HepG2 (cell line): ENCODE results near the gene FKBP10. TPM values are rescaled to one million over a fixed set of nuclear protein-coding genes. Genes with fewer than 3 reads are reported as not detected.

ENCODE experiments used
- BCL6 ChIP-seq: IDR thresholded peaks from 2 replicates; pipeline ENCODE4 v1.6.1; 2016; ENCODE audit warnings: missing genetic modification reagents, missing compliant biosample characterization
- BRCA1 ChIP-seq: sonication (generic); formaldehyde crosslinking; IDR thresholded peaks from 2 replicates; pipeline ENCODE4 v1.4.0; 2020; ENCODE audit warnings: missing genetic modification reagents
- BRD4 ChIP-seq: sonication (generic); formaldehyde crosslinking; IDR thresholded peaks from 2 replicates; pipeline ENCODE4 v1.4.0; 2020; ENCODE audit warnings: missing genetic modification reagents
- CC2D1A ChIP-seq: sonication (generic); formaldehyde crosslinking; IDR thresholded peaks from 2 replicates; pipeline ENCODE4 v1.8.1; 2023; ENCODE audit warnings: mild to moderate bottlenecking, missing genetic modification reagents
- GLI4 ChIP-seq: sonication (generic); formaldehyde crosslinking; IDR thresholded peaks from 2 replicates; pipeline ENCODE4 v1.5.1; 2020; ENCODE audit warnings: missing genetic modification reagents, mild to moderate bottlenecking, moderate library complexity, borderline replicate concordance
- HHEX ChIP-seq: IDR thresholded peaks from 2 replicates; pipeline ENCODE4 v1.6.1; 2016; ENCODE audit warnings: control low read depth
- HNRNPUL1 ChIP-seq: fragments of 200-400 bp; formaldehyde crosslinking; IDR thresholded peaks from 2 replicates; pipeline ENCODE4 v1.6.1; 2017; ENCODE audit warnings: low read depth, mild to moderate bottlenecking, low read length, moderate library complexity
- ISX ChIP-seq: sonication (generic); formaldehyde crosslinking; conservative IDR thresholded peaks from 2 replicates; pipeline ENCODE4 v1.5.0; 2020; ENCODE audit warnings: missing genetic modification reagents
- KAT8 ChIP-seq: IDR thresholded peaks from 2 replicates; pipeline ENCODE4 v1.6.1; 2016; ENCODE audit warnings: missing genetic modification reagents, missing compliant biosample characterization
- MIER3 ChIP-seq: IDR thresholded peaks from 2 replicates; pipeline ENCODE4 v1.6.1; 2016; ENCODE audit warnings: missing compliant biosample characterization, borderline replicate concordance
- PHF21A ChIP-seq: sonication (generic); formaldehyde crosslinking; IDR thresholded peaks from 2 replicates; pipeline ENCODE4 v1.5.0; 2020; ENCODE audit warnings: mild to moderate bottlenecking, missing genetic modification reagents
- PRDM10 ChIP-seq: sonication (generic); formaldehyde crosslinking; IDR thresholded peaks from 2 replicates; pipeline ENCODE4 v1.4.0; 2020; ENCODE audit warnings: low read depth, missing genetic modification reagents
- RARA ChIP-seq: IDR thresholded peaks from 2 replicates; pipeline ENCODE4 v1.6.1; 2016; ENCODE audit warnings: missing genetic modification reagents, missing compliant biosample characterization
- SNAPC4 ChIP-seq: sonication (generic); formaldehyde crosslinking; IDR thresholded peaks from 2 replicates; pipeline ENCODE4 v1.4.0; 2020; ENCODE audit warnings: mild to moderate bottlenecking, missing genetic modification reagents
- ZBTB7A ChIP-seq: sonication (generic); formaldehyde crosslinking; IDR thresholded peaks from 2 replicates; pipeline ENCODE4 v1.8.0; 2022; ENCODE audit warnings: mild to moderate bottlenecking, missing genetic modification reagents
- ZFP82 ChIP-seq: sonication (generic); formaldehyde crosslinking; IDR thresholded peaks from 2 replicates; pipeline ENCODE4 v1.5.1; 2020; ENCODE audit warnings: mild to moderate bottlenecking, missing genetic modification reagents, borderline replicate concordance
- ZKSCAN1 ChIP-seq: fragments of 150-350 bp; IDR thresholded peaks from 2 replicates; pipeline ENCODE4 v1.6.1; 2014; ENCODE audit warnings: low read length
- ZNF556 ChIP-seq: sonication (generic); formaldehyde crosslinking; IDR thresholded peaks from 2 replicates; pipeline ENCODE4 v1.4.0; 2020; ENCODE audit warnings: mild to moderate bottlenecking, missing genetic modification reagents, borderline replicate concordance
- ZNF770 ChIP-seq: sonication (generic); formaldehyde crosslinking; IDR thresholded peaks from 2 replicates; pipeline ENCODE4 v1.5.0; 2020; ENCODE audit warnings: mild to moderate bottlenecking, missing genetic modification reagents
- polyA plus RNA-seq, 8 experiments: library from polyadenylated mRNA; depleted of rRNA in 3 of 8; stranded (reverse) in 7 of 8; unstranded in 1 of 8; fragments of >200 nt; fragmentation: Illumina TruSeq in 4 of 8; extraction: Trizol in 4 of 8; gene quantifications; 2 replicates each; pipeline versions ENCODE4 v1.2.1 to v1.2.3, GENCODE V29; 2011 to 2016; ENCODE audit warnings: low read depth in 4 of 8, missing spikeins in 1 of 8, mixed read lengths in 1 of 8; ENCODE audit not compliant: insufficient read depth in 1 of 8
- total RNA-seq, 5 experiments: library from RNA; depleted of rRNA; stranded (reverse); fragments of >200 nt; fragmentation: Illumina TruSeq; extraction: Trizol; gene quantifications; 2 replicates each; pipeline ENCODE4 v1.2.3, GENCODE V29; 2016; ENCODE audit warnings: low read depth in 1 of 5

Gene FKBP10
- total and polyA plus RNA-seq, 2 of the 13 experiments (the other 11 are each of a cell fraction or from before 2014, with no cell fraction given): 149 to 573 TPM

- TF ChIP-seq SNAPC4 (peak; percentile 43; the same call in 1 of the 2 replicates), ZBTB7A (peak; percentile 76; the same call in 1 of the 2 replicates), ZKSCAN1 (no peak), ISX (CRISPR knock-in tag) (no peak), ZNF770 (no peak), HNRNPUL1 (no peak), BRCA1 (CRISPR knock-in tag) (no peak), HHEX (no peak), BRD4 (CRISPR knock-in tag) (no peak), PRDM10 (peak; percentile 56), CC2D1A (no peak), GLI4 (0 out of 2 replicates have a peak, but pooled peaks have one; percentile 51), ZNF556 (CRISPR knock-in tag) (peak; percentile 19; the same call in 1 of the 2 replicates), MIER3 (CRISPR knock-in tag) (no peak), RARA (CRISPR knock-in tag) (peak; percentile 58), BCL6 (CRISPR knock-in tag) (peak; percentile 63; the same call in 1 of the 2 replicates), ZFP82 (CRISPR knock-in tag) (no peak), KAT8 (CRISPR knock-in tag) (peak; percentile 74), PHF21A (peak; percentile 95)
These were observed 35.1 kb upstream of the FKBP10 start (continued) for GRCh38 chr17:41777574-41778188.
